Gastrocnemius medialis (tissue), 4 donors: Measurements from ENCODE around the gene KIR3DL3.
"Not testable (repeated sequence)": the region's sequence is repeated elsewhere in the genome, so short reads cannot be mapped to it uniquely, and the experiment has no call there.

Experiments
- POLR2A ChIP-seq, 2 donors: fragments of 450-650 bp; IDR thresholded peaks; one replicate each; pipeline ENCODE4 v1.6.1; 2017; ENCODE audit warnings: antibody characterized with exemption in 2 of 2, mild to moderate bottlenecking in 2 of 2, moderate library complexity in 2 of 2
- TF ChIP-seq, protein P1 (sequence below), 5 experiments: fragments of 450-650 bp in 3 of 5; fragments of 200-600 bp in 2 of 5; sonication (generic) in 2 of 5; IDR thresholded peaks in 4 of 5; conservative IDR thresholded peaks in 1 of 5; 1 replicate in 4 of 5; 2 replicates in 1 of 5; pipeline ENCODE4 v1.5.1; 2016 to 2019; ENCODE audit warnings: antibody characterized with exemption in 5 of 5, mild to moderate bottlenecking in 3 of 5, moderate library complexity in 3 of 5

- TF ChIP-seq, protein P1, sequence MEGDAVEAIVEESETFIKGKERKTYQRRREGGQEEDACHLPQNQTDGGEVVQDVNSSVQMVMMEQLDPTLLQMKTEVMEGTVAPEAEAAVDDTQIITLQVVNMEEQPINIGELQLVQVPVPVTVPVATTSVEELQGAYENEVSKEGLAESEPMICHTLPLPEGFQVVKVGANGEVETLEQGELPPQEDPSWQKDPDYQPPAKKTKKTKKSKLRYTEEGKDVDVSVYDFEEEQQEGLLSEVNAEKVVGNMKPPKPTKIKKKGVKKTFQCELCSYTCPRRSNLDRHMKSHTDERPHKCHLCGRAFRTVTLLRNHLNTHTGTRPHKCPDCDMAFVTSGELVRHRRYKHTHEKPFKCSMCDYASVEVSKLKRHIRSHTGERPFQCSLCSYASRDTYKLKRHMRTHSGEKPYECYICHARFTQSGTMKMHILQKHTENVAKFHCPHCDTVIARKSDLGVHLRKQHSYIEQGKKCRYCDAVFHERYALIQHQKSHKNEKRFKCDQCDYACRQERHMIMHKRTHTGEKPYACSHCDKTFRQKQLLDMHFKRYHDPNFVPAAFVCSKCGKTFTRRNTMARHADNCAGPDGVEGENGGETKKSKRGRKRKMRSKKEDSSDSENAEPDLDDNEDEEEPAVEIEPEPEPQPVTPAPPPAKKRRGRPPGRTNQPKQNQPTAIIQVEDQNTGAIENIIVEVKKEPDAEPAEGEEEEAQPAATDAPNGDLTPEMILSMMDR (IDR thresholded peaks at IDR 0.05 in 4 of 5, conservative IDR thresholded peaks at IDR 0.05 in 1 of 5), result not testable (repeated sequence)
- TF ChIP-seq POLR2A (IDR thresholded peaks at IDR 0.05), result not testable (repeated sequence)
These were observed 26.0 kb downstream of the KIR3DL3 start for GRCh38 chr19:54750276-54750675.
